Astrocyte (in vitro differentiated cells and primary cell): ENCODE results near the gene MAN1C1. TPM values are rescaled to one million over a fixed set of nuclear protein-coding genes. Genes with fewer than 3 reads are reported as not detected.

Experiments used
- DNase-seq: peaks from one replicate; pipeline ENCODE4 v3.0.0-alpha.2; 2010; ENCODE audit warnings: low read depth
- FAIRE-seq: peaks from 2 replicates; lab custom pipeline; 2011; peaks lifted over from hg19 to GRCh38; lab: Jason Lieb, UNC
- H2AFZ ChIP-seq: 2 replicates; pipeline ENCODE4 v1.6.0; 2012; ENCODE audit warnings: low read depth, low read length, inconsistent platforms
- H3K27ac ChIP-seq: 2 replicates; pipeline ENCODE4 v1.5.1; 2011; ENCODE audit warnings: low read depth, low read length, inconsistent platforms
- H3K27me3 ChIP-seq: 2 replicates; pipeline ENCODE4 v1.6.0; 2011; ENCODE audit warnings: low read length, inconsistent platforms; ENCODE audit not compliant: insufficient read depth
- H3K36me3 ChIP-seq: 2 replicates; pipeline ENCODE4 v1.5.1; 2011; ENCODE audit warnings: low read length, inconsistent platforms; ENCODE audit not compliant: insufficient read depth
- H3K4me1 ChIP-seq: 2 replicates; pipeline ENCODE4 v1.5.1; 2011; ENCODE audit warnings: low read length, inconsistent platforms; ENCODE audit not compliant: insufficient read depth
- H3K4me2 ChIP-seq: 2 replicates; pipeline ENCODE4 v1.6.0; 2012; ENCODE audit warnings: low read length, inconsistent platforms
- H3K4me3 ChIP-seq: 2 replicates; pipeline ENCODE4 v1.5.1; 2011; ENCODE audit warnings: low read depth, mild to moderate bottlenecking, low read length, inconsistent platforms; ENCODE audit not compliant: insufficient read depth
- H3K79me2 ChIP-seq: 2 replicates; pipeline ENCODE4 v1.6.0; 2012; ENCODE audit warnings: mild to moderate bottlenecking, low read length, inconsistent platforms; ENCODE audit not compliant: insufficient read depth
- H3K9ac ChIP-seq: 2 replicates; pipeline ENCODE4 v1.6.0; 2012; ENCODE audit warnings: mild to moderate bottlenecking, low read length, inconsistent platforms
- H3K9me3 ChIP-seq: 2 replicates; pipeline ENCODE4 v1.5.1; 2012; ENCODE audit warnings: low read depth, mild to moderate bottlenecking, low read length, inconsistent platforms; ENCODE audit not compliant: insufficient read depth
- H4K20me1 ChIP-seq: 2 replicates; pipeline ENCODE4 v1.6.0; 2012; ENCODE audit warnings: low read length, inconsistent platforms; ENCODE audit not compliant: insufficient read depth
- H3K27ac Mint-ChIP-seq: one replicate; pipeline ENCODE4 v1.8.0; 2021; ENCODE audit warnings: mild to moderate bottlenecking, mixed read lengths; ENCODE audit not compliant: unreplicated experiment
- H3K27me3 Mint-ChIP-seq: one replicate; pipeline ENCODE4 v1.8.0; 2021; ENCODE audit warnings: low read depth, mixed read lengths; ENCODE audit not compliant: unreplicated experiment
- H3K36me3 Mint-ChIP-seq: one replicate; pipeline ENCODE4 v1.8.0; 2021; ENCODE audit warnings: low read depth, mixed read lengths; ENCODE audit not compliant: unreplicated experiment
- H3K4me1 Mint-ChIP-seq: one replicate; pipeline ENCODE4 v1.8.0; 2021; ENCODE audit warnings: low read depth, mixed read lengths; ENCODE audit not compliant: unreplicated experiment
- H3K4me3 Mint-ChIP-seq: one replicate; pipeline ENCODE4 v1.8.0; 2021; ENCODE audit warnings: mild to moderate bottlenecking, moderate library complexity, mixed read lengths; ENCODE audit not compliant: unreplicated experiment
- H3K9me3 Mint-ChIP-seq: one replicate; pipeline ENCODE4 v1.8.0; 2021; ENCODE audit warnings: mild to moderate bottlenecking, mixed read lengths; ENCODE audit not compliant: unreplicated experiment
- CTCF ChIP-seq: IDR thresholded peaks from 2 replicates; pipeline ENCODE4 v1.5.1; 2011; ENCODE audit warnings: low read depth, mild to moderate bottlenecking, inconsistent platforms, low read length, moderate library complexity; ENCODE audit not compliant: insufficient read depth
- EZH2 ChIP-seq: IDR thresholded peaks from 2 replicates; pipeline ENCODE4 v1.6.1; 2012; ENCODE audit warnings: mild to moderate bottlenecking, low read length, inconsistent platforms; ENCODE audit not compliant: insufficient read depth
- total RNA-seq: library from RNA; stranded (reverse); gene quantifications from 2 replicates; pipeline ENCODE4 v1.2.1, GENCODE V29; 2021

Gene MAN1C1
- total RNA-seq, 1 donor from 2014 or later, result 0.86 TPM

GRCh38 chr1:25613091-25613490 lies 3.5 kb upstream of the MAN1C1 start:
- Histone ChIP-seq H3K4me3 (no peak overlapping the region), H3K9ac (no peak overlapping the region), H3K4me1 (peaks cover 8% of the 10 kb centered on the region), H3K36me3 (no peaks in the 10 kb centered on the region), H2AFZ (no peak overlapping the region), H3K27me3 (peaks cover 50% of the 10 kb centered on the region), H4K20me1 (peaks cover 5% of the 10 kb centered on the region), H3K27ac (no peak overlapping the region), H3K4me2 (no peak overlapping the region), H3K9me3 (no peaks in the 10 kb centered on the region), H3K79me2 (no peaks in the 10 kb centered on the region)
- no peaks in the 10 kb centered on the region for H3K9me3 Mint-ChIP-seq
- H3K4me1 Mint-ChIP-seq, result no peaks in the 10 kb centered on the region
- H3K4me3 Mint-ChIP-seq, result no peak overlapping the region
- H3K27me3 Mint-ChIP-seq, result peaks cover 65% of the 10 kb centered on the region
- H3K36me3 Mint-ChIP-seq, result peaks cover 2% of the 10 kb centered on the region
- no peak for TF ChIP-seq CTCF
- TF ChIP-seq EZH2, result no peak
- no peak for DNase-seq
- no peak for FAIRE-seq
- no peak overlapping the region for H3K27ac Mint-ChIP-seq

- H3K9me3 Mint-ChIP-seq, result no peaks in the 10 kb centered on the region
- no peak overlapping the region for H3K9ac ChIP-seq
- H3K79me2 ChIP-seq, result no peaks in the 10 kb centered on the region
- H3K4me2 ChIP-seq, result no peak overlapping the region
- H3K36me3 Mint-ChIP-seq, result peaks cover 2% of the 10 kb centered on the region
- H3K4me1 Mint-ChIP-seq, result no peaks in the 10 kb centered on the region
- TF ChIP-seq EZH2 (peak; percentile 19), CTCF (no peak)
- FAIRE-seq, result no peak
- peaks cover 5% of the 10 kb centered on the region for H3K4me1 ChIP-seq
- H3K36me3 ChIP-seq, result no peaks in the 10 kb centered on the region
- peaks cover 60% of the 10 kb centered on the region for H3K27me3 ChIP-seq
- no peak overlapping the region for H3K27ac ChIP-seq
- H2AFZ ChIP-seq, result no peak overlapping the region
- H3K9me3 ChIP-seq, result no peaks in the 10 kb centered on the region
- H3K27ac Mint-ChIP-seq, result no peak overlapping the region
- peaks cover 75% of the 10 kb centered on the region for H3K27me3 Mint-ChIP-seq
- H3K4me3 ChIP-seq, result no peak overlapping the region
- no peak for DNase-seq
- no peak overlapping the region for H3K4me3 Mint-ChIP-seq
- peaks cover 13% of the 10 kb centered on the region for H4K20me1 ChIP-seq
Measured at GRCh38 chr1:25614501-25615171, 2.0 kb upstream of the MAN1C1 start.

GRCh38 chr1:25615172-25615541 lies 1.4 kb upstream of the MAN1C1 start:
- DNase-seq, result no peak
- H3K27me3 Mint-ChIP-seq, result peaks cover 75% of the 10 kb centered on the region

More at GRCh38 chr1:25615172-25615541, 1.4 kb upstream of the MAN1C1 start:
- TF ChIP-seq CTCF (no peak), EZH2 (no peak)
- Mint-ChIP-seq H3K9me3 (no peaks in the 10 kb centered on the region), H3K4me1 (no peaks in the 10 kb centered on the region), H3K36me3 (peaks cover 2% of the 10 kb centered on the region), H3K4me3 (no peak overlapping the region), H3K27ac (no peak overlapping the region)
- peaks cover 5% of the 10 kb centered on the region for H3K4me1 ChIP-seq
- no peak overlapping the region for H3K27ac ChIP-seq
- H3K27me3 ChIP-seq, result peaks cover 60% of the 10 kb centered on the region
- H3K4me2 ChIP-seq, result peak overlapping the region; percentile 86
- no peak overlapping the region for H3K9ac ChIP-seq
- FAIRE-seq, result no peak
- H3K4me3 ChIP-seq, result no peak overlapping the region
- H4K20me1 ChIP-seq, result peaks cover 13% of the 10 kb centered on the region
- no peaks in the 10 kb centered on the region for H3K9me3 ChIP-seq
- H3K36me3 ChIP-seq, result no peaks in the 10 kb centered on the region
- no peak overlapping the region for H2AFZ ChIP-seq
- H3K79me2 ChIP-seq, result no peaks in the 10 kb centered on the region
